Measurements from ENCODE around the gene APBB2. TPM values are rescaled to one million over a fixed set of nuclear protein-coding genes. Genes with fewer than 3 reads are reported as not detected.
"Not testable (repeated sequence)": the region's sequence is repeated elsewhere in the genome, so short reads cannot be mapped to it uniquely, and the experiment has no call there.

APBB2 gene
- total RNA-seq, 1 donor from 2014 or later: 50.8 TPM

- no peak for DNase-seq (ENCODE audit: low read depth)
Observed at GRCh38 chr4:41029098-41029497, 185.2 kb downstream of the APBB2 start.

GRCh38 chr4:41028392-41029076 lies 185.8 kb downstream of the APBB2 start:
- DNase-seq (ENCODE audit: low read depth): peak; percentile 66

- no peak for DNase-seq (ENCODE audit: low read depth)
Observed at GRCh38 chr4:41026971-41027370, 187.4 kb downstream of the APBB2 start.

- DNase-seq (ENCODE audit: low read depth): no peak
Observed at GRCh38 chr4:41025824-41026223, 188.5 kb downstream of the APBB2 start.

- DNase-seq (ENCODE audit: low read depth): peak; percentile 19
Observed at GRCh38 chr4:41024556-41025491, 189.5 kb downstream of the APBB2 start.

GRCh38 chr4:41022116-41022515 lies 192.2 kb downstream of the APBB2 start:
- DNase-seq (ENCODE audit: low read depth): no peak

- DNase-seq (ENCODE audit: low read depth): peak; percentile 59
Observed at GRCh38 chr4:41015016-41015675, 199.2 kb downstream of the APBB2 start.

- DNase-seq (ENCODE audit: low read depth): no peak
Observed at GRCh38 chr4:41014158-41014557, 200.2 kb downstream of the APBB2 start.

- no peak for DNase-seq (ENCODE audit: low read depth)
Observed at GRCh38 chr4:41013746-41014145, 200.6 kb downstream of the APBB2 start.

GRCh38 chr4:41012911-41013310 lies 201.4 kb downstream of the APBB2 start:
- no peak for DNase-seq (ENCODE audit: low read depth)

- DNase-seq (ENCODE audit: low read depth): no peak
Observed at GRCh38 chr4:41012293-41012692, 202.0 kb downstream of the APBB2 start.

- no peak for DNase-seq (ENCODE audit: low read depth)
Observed at GRCh38 chr4:41009411-41009810, 204.9 kb downstream of the APBB2 start.

- DNase-seq (ENCODE audit: low read depth): no peak
Observed at GRCh38 chr4:41006141-41006540, 208.2 kb downstream of the APBB2 start.

- no peak for DNase-seq (ENCODE audit: low read depth)
Observed at GRCh38 chr4:41002309-41002708, 212.0 kb downstream of the APBB2 start.

- DNase-seq (ENCODE audit: low read depth): no peak
Observed at GRCh38 chr4:41000356-41000755, 214.0 kb downstream of the APBB2 start.

GRCh38 chr4:40998675-40999358 lies 215.5 kb downstream of the APBB2 start:
- DNase-seq (ENCODE audit: low read depth): peak; percentile 83

- DNase-seq (ENCODE audit: low read depth): peak; percentile 87
Observed at GRCh38 chr4:40995850-40996249, 218.5 kb downstream of the APBB2 start.

GRCh38 chr4:40994321-40994720 lies 220.0 kb downstream of the APBB2 start:
- DNase-seq (ENCODE audit: low read depth): peak; percentile 57

GRCh38 chr4:40993296-40993693 lies 221.0 kb downstream of the APBB2 start:
- not testable (repeated sequence) for DNase-seq (ENCODE audit: low read depth)

GRCh38 chr4:40992472-40993295 lies 221.7 kb downstream of the APBB2 start:
- peak; percentile 55 for DNase-seq (ENCODE audit: low read depth)
